ENCODE results near the gene GLP1R. TPM values are rescaled to one million over a fixed set of nuclear protein-coding genes. Genes with fewer than 3 reads are reported as not detected.

GLP1R gene
- total RNA-seq, 1 experiment from 2014 or later, result not detected

DNA sequence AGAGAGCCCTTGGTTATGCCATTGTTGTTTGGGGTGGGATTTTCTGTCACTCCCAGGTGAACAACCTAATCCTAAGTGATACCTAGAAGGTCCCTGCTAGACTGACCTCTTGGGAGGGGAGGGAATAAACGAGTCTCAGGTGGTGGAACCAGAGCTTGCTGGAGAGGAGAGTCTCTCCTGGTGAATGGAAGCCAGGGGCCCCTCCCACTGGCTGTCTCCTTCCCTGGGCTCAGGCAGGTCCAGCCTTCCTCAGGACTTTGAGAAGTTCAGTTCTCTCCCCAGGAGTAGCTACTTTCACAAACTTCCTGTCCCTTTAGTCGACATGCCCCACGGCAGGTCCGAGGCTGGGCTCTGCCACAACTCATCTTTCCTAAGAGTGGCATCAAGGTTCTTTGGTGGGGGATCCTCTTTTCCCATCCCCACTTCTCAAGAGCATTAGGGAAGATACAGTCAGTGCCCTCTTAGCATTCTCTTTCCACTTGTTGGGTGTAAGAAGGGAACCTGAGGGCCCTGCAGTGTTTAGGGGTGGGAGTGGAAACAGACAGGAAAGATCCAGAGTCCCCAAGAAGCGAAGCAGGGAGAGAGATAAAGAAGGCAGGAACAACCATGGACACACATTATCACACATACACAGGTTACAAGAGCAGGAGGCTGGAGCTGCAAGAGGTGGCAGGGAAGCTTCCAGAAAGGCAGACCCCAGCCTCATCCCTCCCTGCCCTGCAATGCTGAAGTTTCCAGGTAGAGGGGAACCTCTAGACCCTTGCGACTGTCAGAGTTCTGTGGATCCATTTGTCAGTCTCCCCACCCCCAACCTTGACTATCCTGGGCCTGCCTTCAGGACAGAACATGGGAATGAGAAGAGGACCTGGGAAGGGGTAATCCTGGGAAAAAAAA is 900 bp upstream of the GLP1R start:
- in situ Hi-C loops (cut with HindIII; ENCODE audit: low pct_unique_long_range_greater_than_20kb, low sequenced_read_pairs) (no loop called here), intact Hi-C loops (cut with micrococcal nuclease; ENCODE audit: unreplicated experiment) (no loop called here)
- Histone ChIP-seq H3K4me1 (ENCODE audit: control insufficient read depth, insufficient read depth, low read length) (no peaks in the 10 kb centered on the region), H3K27ac (ENCODE audit: low read length) (no peak overlapping the region), H3K27me3 (ENCODE audit: control insufficient read depth, insufficient read depth, low read length) (peaks cover 9% of the 10 kb centered on the region), H3K9me3 (ENCODE audit: control insufficient read depth, insufficient read depth, low read depth, low read length) (no peaks in the 10 kb centered on the region), H3K4me3 (ENCODE audit: low read depth in 2 of 2, low read length in 2 of 2) (peak overlapping the region in 1 of 2 experiments; percentile 42; a peak in 2 of 4 replicates), H3K36me3 (ENCODE audit: control insufficient read depth, insufficient read depth, low read length) (no peaks in the 10 kb centered on the region)
- TF ChIP-seq POLR2AphosphoS5 (IDR thresholded peaks at IDR 0.05; ENCODE audit: low read depth, low read length) (no peak), SIN3A (IDR thresholded peaks at IDR 0.05; ENCODE audit: borderline replicate concordance, insufficient read depth, low read depth, low read length) (no peak)
- TF ChIP-seq, protein P1, sequence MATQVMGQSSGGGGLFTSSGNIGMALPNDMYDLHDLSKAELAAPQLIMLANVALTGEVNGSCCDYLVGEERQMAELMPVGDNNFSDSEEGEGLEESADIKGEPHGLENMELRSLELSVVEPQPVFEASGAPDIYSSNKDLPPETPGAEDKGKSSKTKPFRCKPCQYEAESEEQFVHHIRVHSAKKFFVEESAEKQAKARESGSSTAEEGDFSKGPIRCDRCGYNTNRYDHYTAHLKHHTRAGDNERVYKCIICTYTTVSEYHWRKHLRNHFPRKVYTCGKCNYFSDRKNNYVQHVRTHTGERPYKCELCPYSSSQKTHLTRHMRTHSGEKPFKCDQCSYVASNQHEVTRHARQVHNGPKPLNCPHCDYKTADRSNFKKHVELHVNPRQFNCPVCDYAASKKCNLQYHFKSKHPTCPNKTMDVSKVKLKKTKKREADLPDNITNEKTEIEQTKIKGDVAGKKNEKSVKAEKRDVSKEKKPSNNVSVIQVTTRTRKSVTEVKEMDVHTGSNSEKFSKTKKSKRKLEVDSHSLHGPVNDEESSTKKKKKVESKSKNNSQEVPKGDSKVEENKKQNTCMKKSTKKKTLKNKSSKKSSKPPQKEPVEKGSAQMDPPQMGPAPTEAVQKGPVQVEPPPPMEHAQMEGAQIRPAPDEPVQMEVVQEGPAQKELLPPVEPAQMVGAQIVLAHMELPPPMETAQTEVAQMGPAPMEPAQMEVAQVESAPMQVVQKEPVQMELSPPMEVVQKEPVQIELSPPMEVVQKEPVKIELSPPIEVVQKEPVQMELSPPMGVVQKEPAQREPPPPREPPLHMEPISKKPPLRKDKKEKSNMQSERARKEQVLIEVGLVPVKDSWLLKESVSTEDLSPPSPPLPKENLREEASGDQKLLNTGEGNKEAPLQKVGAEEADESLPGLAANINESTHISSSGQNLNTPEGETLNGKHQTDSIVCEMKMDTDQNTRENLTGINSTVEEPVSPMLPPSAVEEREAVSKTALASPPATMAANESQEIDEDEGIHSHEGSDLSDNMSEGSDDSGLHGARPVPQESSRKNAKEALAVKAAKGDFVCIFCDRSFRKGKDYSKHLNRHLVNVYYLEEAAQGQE (IDR thresholded peaks at IDR 0.05; ENCODE audit: insufficient read depth in 1 of 2, low read depth in 2 of 2, low read length in 1 of 2), result no peak
- ChIA-PET CTCF (no interaction called here), POLR2A (no interaction called here)
- BruUV-seq (replicated peaks), result no TSS peak
- DNase-seq (ENCODE audit: low read depth, low spot score), result no peak
- ATAC-seq, result no peak

- CTCF ChIA-PET, result no interaction called here
- Histone ChIP-seq H3K9me3 (ENCODE audit: control insufficient read depth, insufficient read depth, low read depth, low read length) (no peaks in the 10 kb centered on the region), H3K4me1 (ENCODE audit: control insufficient read depth, insufficient read depth, low read length) (no peaks in the 10 kb centered on the region; the same call in 1 of the 2 replicates), H3K36me3 (ENCODE audit: control insufficient read depth, insufficient read depth, low read length) (no peaks in the 10 kb centered on the region), H3K4me3 (ENCODE audit: low read depth in 2 of 2, low read length in 2 of 2) (no peak overlapping the region), H3K27ac (ENCODE audit: low read length) (no peak overlapping the region), H3K27me3 (ENCODE audit: control insufficient read depth, insufficient read depth, low read length) (peaks cover 9% of the 10 kb centered on the region)
- intact Hi-C loops (cut with micrococcal nuclease; ENCODE audit: unreplicated experiment) (no loop called here), in situ Hi-C loops (cut with HindIII; ENCODE audit: low pct_unique_long_range_greater_than_20kb, low sequenced_read_pairs) (no loop called here)
- DNase-seq (ENCODE audit: low read depth, low spot score), result no peak
- BruUV-seq (replicated peaks), result no TSS peak
- ATAC-seq, result no peak
- POLR2A ChIA-PET, result no interaction called here
- no peak for TF ChIP-seq TCF7L2 (IDR thresholded peaks at IDR 0.05; ENCODE audit: low read depth, low read length)
- TF ChIP-seq, protein P1 (IDR thresholded peaks at IDR 0.05; ENCODE audit: insufficient read depth in 1 of 2, low read depth in 2 of 2, low read length in 1 of 2), result peak; percentile 45 to 64; a peak in 1 of 4 replicates
- TF ChIP-seq CTCF (IDR thresholded peaks at IDR 0.05), result no peak
- TF ChIP-seq POLR2AphosphoS5 (IDR thresholded peaks at IDR 0.05; ENCODE audit: low read depth, low read length), result no peak
- TF ChIP-seq SIN3A (IDR thresholded peaks at IDR 0.05; ENCODE audit: borderline replicate concordance, insufficient read depth, low read depth, low read length), result no peak
Observed at GRCh38 chr6:39049575-39050283, 1.1 kb downstream of the GLP1R start.

Data from Panc1 (cell line).